ENCODE data around the gene STARD13. TPM values are rescaled to one million over a fixed set of nuclear protein-coding genes. Genes with fewer than 3 reads are reported as not detected.
"Not testable (repeated sequence)": the region's sequence is repeated elsewhere in the genome, so short reads cannot be mapped to it uniquely, and the experiment has no call there.

The STARD13 gene
- total and polyA plus RNA-seq, 2 donors = 1.7 to 2.0 TPM

- WGBS = 97% methylated on average over 12 of the region's 12 CpGs
- Histone ChIP-seq H3K27me3 (ENCODE audit: control insufficient read depth in 2 of 2, insufficient read depth in 1 of 2, low read length in 1 of 2) (no peaks in the 10 kb centered on the region), H3K9me3 (ENCODE audit: control insufficient read depth in 2 of 2, insufficient read depth in 1 of 2, low read length in 1 of 2) (no peaks in the 10 kb centered on the region), H3K4me1 (ENCODE audit: control insufficient read depth in 2 of 2, insufficient read depth in 2 of 2, low read length in 2 of 2) (no peaks in the 10 kb centered on the region), H3K36me3 (ENCODE audit: control insufficient read depth in 2 of 2, insufficient read depth in 2 of 2, low read length in 1 of 2) (no peaks in the 10 kb centered on the region), H3K4me3 (ENCODE audit: low read length in 2 of 2) (no peak overlapping the region), H3K27ac (ENCODE audit: low read depth in 1 of 2, low read length in 1 of 2) (no peak overlapping the region)
- no peak for DNase-seq (ENCODE audit: low read depth in 6 of 9, low spot score in 9 of 9)
Observed at GRCh38 chr13:33167491-33167890, 118.1 kb downstream of the STARD13 start.

GRCh38 chr13:33165787-33166186, 119.8 kb downstream of the STARD13 start:
- no peak overlapping the region for H3K27ac ChIP-seq (ENCODE audit: low read depth in 1 of 2, low read length in 1 of 2)
- no peak for DNase-seq (ENCODE audit: low read depth in 6 of 9, low spot score in 9 of 9)
- no peaks in the 10 kb centered on the region for H3K27me3 ChIP-seq (ENCODE audit: control insufficient read depth in 2 of 2, insufficient read depth in 1 of 2, low read length in 1 of 2)
- no peak overlapping the region for H3K4me3 ChIP-seq (ENCODE audit: low read length in 2 of 2)
- WGBS = 95% methylated on average over 2 of the region's 2 CpGs
- no peaks in the 10 kb centered on the region for H3K36me3 ChIP-seq (ENCODE audit: control insufficient read depth in 2 of 2, insufficient read depth in 2 of 2, low read length in 1 of 2)
- no peaks in the 10 kb centered on the region for H3K4me1 ChIP-seq (ENCODE audit: control insufficient read depth in 2 of 2, insufficient read depth in 2 of 2, low read length in 2 of 2)
- H3K9me3 ChIP-seq (ENCODE audit: control insufficient read depth in 2 of 2, insufficient read depth in 1 of 2, low read length in 1 of 2) = no peaks in the 10 kb centered on the region

DNA sequence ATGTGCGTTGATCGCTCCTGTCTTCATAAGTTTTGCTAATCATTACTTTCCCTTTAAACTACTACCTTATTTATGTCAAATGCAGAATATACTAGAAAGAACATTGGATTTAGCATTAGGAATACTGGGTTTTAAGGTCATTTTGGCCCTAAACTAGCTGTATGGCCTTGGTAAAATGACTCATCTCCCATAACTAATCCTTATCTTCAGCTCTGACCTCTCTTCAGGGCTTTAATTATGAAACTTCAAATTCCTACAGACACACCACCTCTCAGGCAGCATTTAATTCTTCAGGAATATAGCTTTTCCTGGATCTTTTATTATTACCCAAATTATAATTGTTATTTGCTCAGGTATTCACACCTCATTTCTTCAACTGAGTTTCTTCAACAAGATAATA, 121.2 kb downstream of the STARD13 start:
- H3K4me3 ChIP-seq (ENCODE audit: low read length in 2 of 2) = no peak overlapping the region
- no peaks in the 10 kb centered on the region for H3K27me3 ChIP-seq (ENCODE audit: control insufficient read depth in 2 of 2, insufficient read depth in 1 of 2, low read length in 1 of 2)
- no peaks in the 10 kb centered on the region for H3K4me1 ChIP-seq (ENCODE audit: control insufficient read depth in 2 of 2, insufficient read depth in 2 of 2, low read length in 2 of 2)
- H3K9me3 ChIP-seq (ENCODE audit: control insufficient read depth in 2 of 2, insufficient read depth in 1 of 2, low read length in 1 of 2) = no peaks in the 10 kb centered on the region
- WGBS = 97% methylated on average over 2 of the region's 2 CpGs
- DNase-seq (ENCODE audit: low read depth in 6 of 9, low spot score in 9 of 9) = no peak
- no peaks in the 10 kb centered on the region for H3K36me3 ChIP-seq (ENCODE audit: control insufficient read depth in 2 of 2, insufficient read depth in 2 of 2, low read length in 1 of 2)
- no peak overlapping the region for H3K27ac ChIP-seq (ENCODE audit: low read depth in 1 of 2, low read length in 1 of 2)

DNA sequence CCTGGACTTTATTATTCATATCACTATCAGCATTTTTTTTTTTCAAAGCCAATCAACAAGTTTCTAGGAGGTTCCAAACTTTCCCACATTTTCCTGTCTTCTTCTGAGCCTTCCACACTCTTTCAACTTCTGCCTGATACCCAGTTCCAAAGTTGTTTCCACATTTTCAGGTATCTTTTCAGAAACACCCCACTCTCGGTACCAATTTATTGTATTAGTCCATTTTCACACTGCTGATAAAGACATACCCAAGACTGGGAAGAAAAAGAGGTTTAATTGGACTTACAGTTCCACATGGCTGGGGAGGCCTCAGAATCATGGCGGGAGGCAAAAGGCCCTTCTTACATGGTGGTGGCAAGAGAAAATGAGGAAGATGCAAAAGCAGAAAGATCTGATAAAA, 122.8 kb downstream of the STARD13 start:
- H3K4me3 ChIP-seq (ENCODE audit: low read length in 2 of 2); H3K36me3 ChIP-seq (ENCODE audit: control insufficient read depth in 2 of 2, insufficient read depth in 2 of 2, low read length in 1 of 2); H3K27ac ChIP-seq (ENCODE audit: low read depth in 1 of 2, low read length in 1 of 2); DNase-seq (ENCODE audit: low read depth in 6 of 9, low spot score in 9 of 9); H3K27me3 ChIP-seq (ENCODE audit: control insufficient read depth in 2 of 2, insufficient read depth in 1 of 2, low read length in 1 of 2); H3K9me3 ChIP-seq (ENCODE audit: control insufficient read depth in 2 of 2, insufficient read depth in 1 of 2, low read length in 1 of 2); H3K4me1 ChIP-seq (ENCODE audit: control insufficient read depth in 2 of 2, insufficient read depth in 2 of 2, low read length in 2 of 2): not testable (repeated sequence)
- 91% methylated on average over 2 of the region's 2 CpGs for WGBS

DNA sequence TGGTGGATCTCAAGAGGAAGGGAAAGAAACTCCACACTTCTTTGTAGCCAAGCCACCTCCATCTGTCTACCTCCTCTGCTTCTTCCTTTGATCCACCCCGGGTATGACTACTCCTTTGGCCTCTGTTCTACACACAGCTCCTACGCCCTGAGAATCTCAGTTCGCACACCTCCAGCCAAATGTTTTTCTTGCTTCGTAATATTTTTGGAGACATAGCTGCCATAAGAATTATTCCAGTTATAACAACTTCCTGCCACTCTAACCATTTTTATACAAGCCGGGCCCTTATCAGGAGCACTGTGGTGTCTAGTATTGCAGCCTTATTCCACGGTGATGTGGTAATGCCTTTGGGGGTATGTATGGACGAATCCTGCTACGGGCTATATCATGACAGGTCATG, 126.7 kb downstream of the STARD13 start:
- no peak for DNase-seq (ENCODE audit: low read depth in 6 of 9, low spot score in 9 of 9)
- 95% methylated on average over 8 of the region's 8 CpGs for WGBS
- H3K27ac ChIP-seq (ENCODE audit: low read depth in 1 of 2, low read length in 1 of 2) = no peak overlapping the region
- H3K9me3 ChIP-seq (ENCODE audit: control insufficient read depth in 2 of 2, insufficient read depth in 1 of 2, low read length in 1 of 2) = no peaks in the 10 kb centered on the region
- no peaks in the 10 kb centered on the region for H3K27me3 ChIP-seq (ENCODE audit: control insufficient read depth in 2 of 2, insufficient read depth in 1 of 2, low read length in 1 of 2)
- no peaks in the 10 kb centered on the region for H3K36me3 ChIP-seq (ENCODE audit: control insufficient read depth in 2 of 2, insufficient read depth in 2 of 2, low read length in 1 of 2)
- no peaks in the 10 kb centered on the region for H3K4me1 ChIP-seq (ENCODE audit: control insufficient read depth in 2 of 2, insufficient read depth in 2 of 2, low read length in 2 of 2)
- H3K4me3 ChIP-seq (ENCODE audit: low read length in 2 of 2) = no peak overlapping the region

GRCh38 chr13:33158271-33158670, 127.3 kb downstream of the STARD13 start:
- Histone ChIP-seq H3K27ac (ENCODE audit: low read depth in 1 of 2, low read length in 1 of 2) (no peak overlapping the region), H3K36me3 (ENCODE audit: control insufficient read depth in 2 of 2, insufficient read depth in 2 of 2, low read length in 1 of 2) (no peaks in the 10 kb centered on the region), H3K4me1 (ENCODE audit: control insufficient read depth in 2 of 2, insufficient read depth in 2 of 2, low read length in 2 of 2) (no peaks in the 10 kb centered on the region), H3K4me3 (ENCODE audit: low read length in 2 of 2) (no peak overlapping the region), H3K27me3 (ENCODE audit: control insufficient read depth in 2 of 2, insufficient read depth in 1 of 2, low read length in 1 of 2) (no peaks in the 10 kb centered on the region), H3K9me3 (ENCODE audit: control insufficient read depth in 2 of 2, insufficient read depth in 1 of 2, low read length in 1 of 2) (no peaks in the 10 kb centered on the region)
- no peak for DNase-seq (ENCODE audit: low read depth in 6 of 9, low spot score in 9 of 9)
- WGBS = 99% methylated on average over 3 of the region's 3 CpGs

GRCh38 chr13:33154911-33155310, 130.6 kb downstream of the STARD13 start:
- Histone ChIP-seq H3K4me1 (ENCODE audit: control insufficient read depth in 2 of 2, insufficient read depth in 2 of 2, low read length in 2 of 2) (no peaks in the 10 kb centered on the region), H3K27me3 (ENCODE audit: control insufficient read depth in 2 of 2, insufficient read depth in 1 of 2, low read length in 1 of 2) (no peaks in the 10 kb centered on the region), H3K27ac (ENCODE audit: low read depth in 1 of 2, low read length in 1 of 2) (no peak overlapping the region), H3K4me3 (ENCODE audit: low read length in 2 of 2) (no peak overlapping the region), H3K9me3 (ENCODE audit: control insufficient read depth in 2 of 2, insufficient read depth in 1 of 2, low read length in 1 of 2) (no peaks in the 10 kb centered on the region), H3K36me3 (ENCODE audit: control insufficient read depth in 2 of 2, insufficient read depth in 2 of 2, low read length in 1 of 2) (no peaks in the 10 kb centered on the region)
- no peak for DNase-seq (ENCODE audit: low read depth in 6 of 9, low spot score in 9 of 9)
- WGBS = 98% methylated on average over 5 of the region's 5 CpGs

GRCh38 chr13:33153421-33154404, 131.8 kb downstream of the STARD13 start:
- Histone ChIP-seq H3K4me1 (ENCODE audit: control insufficient read depth in 2 of 2, insufficient read depth in 2 of 2, low read length in 2 of 2) (no peaks in the 10 kb centered on the region), H3K27me3 (ENCODE audit: control insufficient read depth in 2 of 2, insufficient read depth in 1 of 2, low read length in 1 of 2) (no peaks in the 10 kb centered on the region), H3K27ac (ENCODE audit: low read depth in 1 of 2, low read length in 1 of 2) (no peak overlapping the region), H3K4me3 (ENCODE audit: low read length in 2 of 2) (no peak overlapping the region), H3K36me3 (ENCODE audit: control insufficient read depth in 2 of 2, insufficient read depth in 2 of 2, low read length in 1 of 2) (no peaks in the 10 kb centered on the region), H3K9me3 (ENCODE audit: control insufficient read depth in 2 of 2, insufficient read depth in 1 of 2, low read length in 1 of 2) (no peaks in the 10 kb centered on the region)
- WGBS = 93% methylated on average over 17 of the region's 17 CpGs
- DNase-seq (ENCODE audit: low read depth in 6 of 9, low spot score in 9 of 9) = no peak

- Histone ChIP-seq H3K36me3 (ENCODE audit: control insufficient read depth in 2 of 2, insufficient read depth in 2 of 2, low read length in 1 of 2) (no peaks in the 10 kb centered on the region), H3K9me3 (ENCODE audit: control insufficient read depth in 2 of 2, insufficient read depth in 1 of 2, low read length in 1 of 2) (no peaks in the 10 kb centered on the region), H3K27ac (ENCODE audit: low read depth in 1 of 2, low read length in 1 of 2) (no peak overlapping the region), H3K27me3 (ENCODE audit: control insufficient read depth in 2 of 2, insufficient read depth in 1 of 2, low read length in 1 of 2) (no peaks in the 10 kb centered on the region), H3K4me1 (ENCODE audit: control insufficient read depth in 2 of 2, insufficient read depth in 2 of 2, low read length in 2 of 2) (no peaks in the 10 kb centered on the region), H3K4me3 (ENCODE audit: low read length in 2 of 2) (no peak overlapping the region)
- 97% methylated on average over 3 of the region's 3 CpGs for WGBS
- no peak for DNase-seq (ENCODE audit: low read depth in 6 of 9, low spot score in 9 of 9)
Observed at GRCh38 chr13:33152389-33152788, 133.2 kb downstream of the STARD13 start.

Data from thymus (tissue), 11 donors.